GM23338 (cell line): Measurements from ENCODE around the gene CNMD. TPM values are rescaled to one million over a fixed set of nuclear protein-coding genes. Genes with fewer than 3 reads are reported as not detected.

Experiments
- ATAC-seq: fragments of 200-7000 bp; cut with Tn5 transposase; 3 replicates; pipeline ENCODE4 v1.9.1; 2020
- DNase-seq: peaks from one replicate; pipeline ENCODE4 v3.0.0-alpha.2; 2015; ENCODE audit warnings: low spot score
- H2AFZ ChIP-seq: fragments of 200-600 bp; sonication (generic); 2 replicates; pipeline ENCODE4 v1.8.0; 2016; ENCODE audit warnings: antibody characterized with exemption, mild to moderate bottlenecking, moderate library complexity
- H3F3A ChIP-seq: fragments of 200-600 bp; sonication (generic); replicated peaks from 2 replicates; pipeline ENCODE4 v1.8.0; 2017; ENCODE audit warnings: antibody characterized with exemption, mixed run types, low read depth
- H3K27ac ChIP-seq: fragments of 200-600 bp; sonication (generic); 2 replicates; pipeline ENCODE4 v1.6.1; 2016; ENCODE audit warnings: low read depth
- H3K27me3 ChIP-seq: fragments of 200-600 bp; sonication (generic); 2 replicates; pipeline ENCODE4 v1.8.0; 2016; ENCODE audit warnings: mild to moderate bottlenecking, mixed run types, moderate library complexity; ENCODE audit not compliant: insufficient read depth
- H3K36me3 ChIP-seq: fragments of 200-600 bp; sonication (generic); 2 replicates; pipeline ENCODE4 v1.8.0; 2016; ENCODE audit warnings: mild to moderate bottlenecking; ENCODE audit not compliant: insufficient read depth
- H3K4me1 ChIP-seq: fragments of 200-600 bp; sonication (generic); 2 replicates; pipeline ENCODE4 v1.8.0; 2016; ENCODE audit warnings: mild to moderate bottlenecking, moderate library complexity; ENCODE audit not compliant: insufficient read depth
- H3K4me2 ChIP-seq: fragments of 200-600 bp; sonication (generic); 2 replicates; pipeline ENCODE4 v1.7.1; 2017; ENCODE audit warnings: mixed run types
- H3K4me3 ChIP-seq: fragments of 200-600 bp; sonication (generic); 2 replicates; pipeline ENCODE4 v1.6.1; 2016; ENCODE audit warnings: mixed run types
- H3K79me2 ChIP-seq: fragments of 200-600 bp; sonication (generic); replicated peaks from 2 replicates; pipeline ENCODE4 v1.8.0; 2017; ENCODE audit warnings: mild to moderate bottlenecking; ENCODE audit not compliant: insufficient read depth
- H3K9me2 ChIP-seq: fragments of 200-600 bp; sonication (generic); 2 replicates; pipeline ENCODE4 v1.8.0; 2017; ENCODE audit not compliant: insufficient read depth
- H4K20me1 ChIP-seq: fragments of 200-600 bp; sonication (generic); replicated peaks from 2 replicates; pipeline ENCODE4 v1.8.0; 2017; ENCODE audit warnings: mild to moderate bottlenecking; ENCODE audit not compliant: insufficient read depth
- H3K27ac Mint-ChIP-seq: 2 replicates; pipeline ENCODE4 v1.8.0; 2020; ENCODE audit warnings: inconsistent platforms, mild to moderate bottlenecking, moderate library complexity, mixed read lengths
- H3K27me3 Mint-ChIP-seq: 3 replicates; pipeline ENCODE4 v1.8.0; 2022; ENCODE audit warnings: low read depth, mild to moderate bottlenecking, moderate library complexity, mixed read lengths, inconsistent platforms; ENCODE audit not compliant: insufficient read depth, poor library complexity
- H3K36me3 Mint-ChIP-seq: 3 replicates; pipeline ENCODE4 v1.8.0; 2021; ENCODE audit warnings: low read depth, mild to moderate bottlenecking, inconsistent platforms, moderate library complexity, mixed read lengths
- H3K4me1 Mint-ChIP-seq: 3 replicates; pipeline ENCODE4 v1.8.0; 2020; ENCODE audit warnings: mild to moderate bottlenecking, inconsistent platforms, mixed read lengths
- H3K4me3 Mint-ChIP-seq: 3 replicates; pipeline ENCODE4 v1.8.0; 2021; ENCODE audit warnings: moderate library complexity, mild to moderate bottlenecking, inconsistent platforms, mixed read lengths
- H3K9me3 Mint-ChIP-seq: 3 replicates; pipeline ENCODE4 v1.8.0; 2020; ENCODE audit warnings: moderate library complexity, mild to moderate bottlenecking, inconsistent platforms, mixed read lengths
- JUNB ChIP-seq: IDR thresholded peaks from one replicate; pipeline ENCODE4 v1.6.1; 2016; ENCODE audit warnings: antibody characterized with exemption; ENCODE audit not compliant: unreplicated experiment
- NANOG ChIP-seq: IDR thresholded peaks from 2 replicates; pipeline ENCODE4 v1.6.1; 2016; ENCODE audit warnings: antibody characterized with exemption, borderline replicate concordance
- STAT1 ChIP-seq: IDR thresholded peaks from one replicate; pipeline ENCODE4 v1.6.1; 2016; ENCODE audit warnings: antibody characterized with exemption; ENCODE audit not compliant: unreplicated experiment
- ZNF114 ChIP-seq: fragments of 250-450 bp; sonication (Bioruptor Pico); IDR thresholded peaks from 2 replicates; pipeline ENCODE4 v1.5.0; 2020; ENCODE audit warnings: mild to moderate bottlenecking, moderate library complexity
- ZNF331 ChIP-seq: fragments of 250-450 bp; sonication (Bioruptor Pico); IDR thresholded peaks from 2 replicates; pipeline ENCODE4 v1.5.0; 2020; ENCODE audit warnings: low read depth, mild to moderate bottlenecking, moderate library complexity
- polyA plus RNA-seq: library from polyadenylated mRNA; unstranded; fragments of >200 nt; fragmentation: Nextera tagmentation; extraction: Ambion mirVana; gene quantifications from 2 replicates; pipeline ENCODE4 v1.2.1, GENCODE V29; 2016
- total RNA-seq: library from RNA; depleted of rRNA; stranded (reverse); fragments of >200 nt; shearing (Covaris generic); gene quantifications from 2 replicates; pipeline ENCODE4 v1.2.3, GENCODE V29; 2014
- TF ChIP-seq, protein P1 (sequence below): fragments of 250-450 bp; sonication (Bioruptor Pico); IDR thresholded peaks from 2 replicates; pipeline ENCODE4 v1.5.0; 2020; ENCODE audit warnings: mild to moderate bottlenecking, moderate library complexity
- TF ChIP-seq, protein P2 (sequence below), 2 experiments: fragments of 200-600 bp in 1 of 2; sonication (generic) in 1 of 2; conservative IDR thresholded peaks; 2 replicates each; pipeline versions ENCODE4 v1.5.1 to v1.6.1; 2016 to 2017; ENCODE audit warnings: antibody characterized with exemption in 2 of 2, low read depth in 2 of 2, mild to moderate bottlenecking in 2 of 2, moderate library complexity in 1 of 2

The CNMD gene
- total and polyA plus RNA-seq, 2 experiments from 2014 or later, result 141 to 207 TPM

DNA sequence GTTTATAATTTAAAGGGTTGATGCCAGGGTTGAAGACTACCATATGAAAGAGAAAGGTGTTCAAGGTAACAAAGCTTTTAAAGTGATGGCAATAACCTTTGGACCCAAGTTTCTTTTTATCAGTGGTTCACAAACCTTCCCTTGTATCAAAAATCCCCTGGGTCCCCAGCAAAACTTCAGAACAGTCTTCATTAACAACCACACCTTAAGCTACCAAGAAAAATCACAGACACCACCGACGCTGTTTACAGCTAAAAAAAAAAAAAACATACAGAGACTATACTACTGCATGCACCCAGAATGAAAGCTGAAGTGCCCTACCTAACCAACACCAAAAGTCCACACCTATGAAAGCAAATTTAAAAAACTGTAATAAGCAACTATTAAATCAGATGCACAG lies 13.4 kb downstream of the CNMD start (continued):
- TF ChIP-seq, protein P1, sequence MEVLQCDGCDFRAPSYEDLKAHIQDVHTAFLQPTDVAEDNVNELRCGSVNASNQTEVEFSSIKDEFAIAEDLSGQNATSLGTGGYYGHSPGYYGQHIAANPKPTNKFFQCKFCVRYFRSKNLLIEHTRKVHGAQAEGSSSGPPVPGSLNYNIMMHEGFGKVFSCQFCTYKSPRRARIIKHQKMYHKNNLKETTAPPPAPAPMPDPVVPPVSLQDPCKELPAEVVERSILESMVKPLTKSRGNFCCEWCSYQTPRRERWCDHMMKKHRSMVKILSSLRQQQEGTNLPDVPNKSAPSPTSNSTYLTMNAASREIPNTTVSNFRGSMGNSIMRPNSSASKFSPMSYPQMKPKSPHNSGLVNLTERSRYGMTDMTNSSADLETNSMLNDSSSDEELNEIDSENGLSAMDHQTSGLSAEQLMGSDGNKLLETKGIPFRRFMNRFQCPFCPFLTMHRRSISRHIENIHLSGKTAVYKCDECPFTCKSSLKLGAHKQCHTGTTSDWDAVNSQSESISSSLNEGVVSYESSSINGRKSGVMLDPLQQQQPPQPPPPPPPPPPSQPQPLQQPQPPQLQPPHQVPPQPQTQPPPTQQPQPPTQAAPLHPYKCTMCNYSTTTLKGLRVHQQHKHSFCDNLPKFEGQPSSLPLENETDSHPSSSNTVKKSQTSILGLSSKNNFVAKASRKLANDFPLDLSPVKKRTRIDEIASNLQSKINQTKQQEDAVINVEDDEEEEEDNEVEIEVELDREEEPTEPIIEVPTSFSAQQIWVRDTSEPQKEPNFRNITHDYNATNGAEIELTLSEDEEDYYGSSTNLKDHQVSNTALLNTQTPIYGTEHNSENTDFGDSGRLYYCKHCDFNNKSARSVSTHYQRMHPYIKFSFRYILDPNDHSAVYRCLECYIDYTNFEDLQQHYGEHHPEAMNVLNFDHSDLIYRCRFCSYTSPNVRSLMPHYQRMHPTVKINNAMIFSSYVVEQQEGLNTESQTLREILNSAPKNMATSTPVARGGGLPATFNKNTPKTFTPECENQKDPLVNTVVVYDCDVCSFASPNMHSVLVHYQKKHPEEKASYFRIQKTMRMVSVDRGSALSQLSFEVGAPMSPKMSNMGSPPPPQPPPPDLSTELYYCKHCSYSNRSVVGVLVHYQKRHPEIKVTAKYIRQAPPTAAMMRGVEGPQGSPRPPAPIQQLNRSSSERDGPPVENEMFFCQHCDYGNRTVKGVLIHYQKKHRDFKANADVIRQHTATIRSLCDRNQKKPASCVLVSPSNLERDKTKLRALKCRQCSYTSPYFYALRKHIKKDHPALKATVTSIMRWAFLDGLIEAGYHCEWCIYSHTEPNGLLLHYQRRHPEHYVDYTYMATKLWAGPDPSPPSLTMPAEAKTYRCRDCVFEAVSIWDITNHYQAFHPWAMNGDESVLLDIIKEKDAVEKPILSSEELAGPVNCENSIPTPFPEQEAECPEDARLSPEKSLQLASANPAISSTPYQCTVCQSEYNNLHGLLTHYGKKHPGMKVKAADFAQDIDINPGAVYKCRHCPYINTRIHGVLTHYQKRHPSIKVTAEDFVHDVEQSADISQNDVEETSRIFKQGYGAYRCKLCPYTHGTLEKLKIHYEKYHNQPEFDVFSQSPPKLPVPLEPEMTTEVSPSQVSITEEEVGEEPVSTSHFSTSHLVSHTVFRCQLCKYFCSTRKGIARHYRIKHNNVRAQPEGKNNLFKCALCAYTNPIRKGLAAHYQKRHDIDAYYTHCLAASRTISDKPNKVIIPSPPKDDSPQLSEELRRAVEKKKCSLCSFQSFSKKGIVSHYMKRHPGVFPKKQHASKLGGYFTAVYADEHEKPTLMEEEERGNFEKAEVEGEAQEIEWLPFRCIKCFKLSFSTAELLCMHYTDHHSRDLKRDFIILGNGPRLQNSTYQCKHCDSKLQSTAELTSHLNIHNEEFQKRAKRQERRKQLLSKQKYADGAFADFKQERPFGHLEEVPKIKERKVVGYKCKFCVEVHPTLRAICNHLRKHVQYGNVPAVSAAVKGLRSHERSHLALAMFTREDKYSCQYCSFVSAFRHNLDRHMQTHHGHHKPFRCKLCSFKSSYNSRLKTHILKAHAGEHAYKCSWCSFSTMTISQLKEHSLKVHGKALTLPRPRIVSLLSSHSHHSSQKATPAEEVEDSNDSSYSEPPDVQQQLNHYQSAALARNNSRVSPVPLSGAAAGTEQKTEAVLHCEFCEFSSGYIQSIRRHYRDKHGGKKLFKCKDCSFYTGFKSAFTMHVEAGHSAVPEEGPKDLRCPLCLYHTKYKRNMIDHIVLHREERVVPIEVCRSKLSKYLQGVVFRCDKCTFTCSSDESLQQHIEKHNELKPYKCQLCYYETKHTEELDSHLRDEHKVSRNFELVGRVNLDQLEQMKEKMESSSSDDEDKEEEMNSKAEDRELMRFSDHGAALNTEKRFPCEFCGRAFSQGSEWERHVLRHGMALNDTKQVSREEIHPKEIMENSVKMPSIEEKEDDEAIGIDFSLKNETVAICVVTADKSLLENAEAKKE, result no peak
- no peak for TF ChIP-seq ZNF331 (CRISPR knock-in tag)
- no peak for TF ChIP-seq JUNB
- no peak for TF ChIP-seq NANOG
- TF ChIP-seq, protein P2, sequence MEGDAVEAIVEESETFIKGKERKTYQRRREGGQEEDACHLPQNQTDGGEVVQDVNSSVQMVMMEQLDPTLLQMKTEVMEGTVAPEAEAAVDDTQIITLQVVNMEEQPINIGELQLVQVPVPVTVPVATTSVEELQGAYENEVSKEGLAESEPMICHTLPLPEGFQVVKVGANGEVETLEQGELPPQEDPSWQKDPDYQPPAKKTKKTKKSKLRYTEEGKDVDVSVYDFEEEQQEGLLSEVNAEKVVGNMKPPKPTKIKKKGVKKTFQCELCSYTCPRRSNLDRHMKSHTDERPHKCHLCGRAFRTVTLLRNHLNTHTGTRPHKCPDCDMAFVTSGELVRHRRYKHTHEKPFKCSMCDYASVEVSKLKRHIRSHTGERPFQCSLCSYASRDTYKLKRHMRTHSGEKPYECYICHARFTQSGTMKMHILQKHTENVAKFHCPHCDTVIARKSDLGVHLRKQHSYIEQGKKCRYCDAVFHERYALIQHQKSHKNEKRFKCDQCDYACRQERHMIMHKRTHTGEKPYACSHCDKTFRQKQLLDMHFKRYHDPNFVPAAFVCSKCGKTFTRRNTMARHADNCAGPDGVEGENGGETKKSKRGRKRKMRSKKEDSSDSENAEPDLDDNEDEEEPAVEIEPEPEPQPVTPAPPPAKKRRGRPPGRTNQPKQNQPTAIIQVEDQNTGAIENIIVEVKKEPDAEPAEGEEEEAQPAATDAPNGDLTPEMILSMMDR (conservative IDR thresholded peaks at IDR 0.05; ENCODE audit: low read depth in 2 of 2), result no peak
- no peak for TF ChIP-seq ZNF114 (CRISPR knock-in tag)

- ATAC-seq (no peak), DNase-seq (no peak)
- peaks cover 26% of the 10 kb centered on the region for H3K36me3 ChIP-seq
- TF ChIP-seq STAT1 (no peak), ZNF331 (CRISPR knock-in tag) (no peak)
- TF ChIP-seq, protein P1, result no peak
Observed at GRCh38 chr13:52725302-52725701, 14.3 kb downstream of the CNMD start.

More at GRCh38 chr13:52725302-52725701, 14.3 kb downstream of the CNMD start:
- peaks cover 17% of the 10 kb centered on the region for H3K4me1 ChIP-seq
- H3K4me3 ChIP-seq, result no peak overlapping the region
- no peaks in the 10 kb centered on the region for H3K27me3 ChIP-seq
- no peaks in the 10 kb centered on the region for H3K9me2 ChIP-seq
- no peak overlapping the region for H3K4me2 ChIP-seq
- H3K79me2 ChIP-seq, result peaks cover 5% of the 10 kb centered on the region; the same call in 1 of the 2 replicates
- no peak overlapping the region for H3K27ac Mint-ChIP-seq
- H3K4me3 Mint-ChIP-seq, result no peak overlapping the region
- peaks cover 45% of the 10 kb centered on the region for H3K9me3 Mint-ChIP-seq
- H3K4me1 Mint-ChIP-seq, result peaks cover 17% of the 10 kb centered on the region
- 0 out of 2 replicates have a peak, but pooled peaks cover 5% of the 10 kb centered on the region for H3F3A ChIP-seq
- H3K27me3 Mint-ChIP-seq, result peaks cover 8% of the 10 kb centered on the region
- H3K27ac ChIP-seq, result no peak overlapping the region
- H2AFZ ChIP-seq, result no peak overlapping the region
- H3K36me3 Mint-ChIP-seq, result peaks cover 89% of the 10 kb centered on the region
- no peaks in the 10 kb centered on the region for H4K20me1 ChIP-seq
